Measurements from ENCODE around the gene KLHL1.

DNA sequence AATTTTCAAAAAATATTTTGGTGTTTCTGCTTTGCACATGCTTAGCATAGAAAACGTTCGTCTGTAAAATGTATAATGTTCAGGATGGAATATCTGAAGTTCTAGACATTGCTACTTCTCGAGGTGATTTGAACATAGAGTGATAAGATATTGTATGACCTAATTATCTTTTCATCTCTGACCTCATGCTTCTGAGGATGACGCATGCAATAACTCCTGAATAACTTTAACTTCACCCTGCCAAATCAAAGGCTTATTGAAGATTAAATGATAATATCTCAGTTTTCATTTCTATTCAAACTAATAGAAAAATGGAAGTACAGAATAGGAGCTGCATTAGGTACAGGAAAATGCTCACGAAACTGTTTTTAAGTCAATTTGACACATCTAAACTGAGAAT is 151.4 kb downstream of the KLHL1 start:
- TF ChIP-seq, protein P1, sequence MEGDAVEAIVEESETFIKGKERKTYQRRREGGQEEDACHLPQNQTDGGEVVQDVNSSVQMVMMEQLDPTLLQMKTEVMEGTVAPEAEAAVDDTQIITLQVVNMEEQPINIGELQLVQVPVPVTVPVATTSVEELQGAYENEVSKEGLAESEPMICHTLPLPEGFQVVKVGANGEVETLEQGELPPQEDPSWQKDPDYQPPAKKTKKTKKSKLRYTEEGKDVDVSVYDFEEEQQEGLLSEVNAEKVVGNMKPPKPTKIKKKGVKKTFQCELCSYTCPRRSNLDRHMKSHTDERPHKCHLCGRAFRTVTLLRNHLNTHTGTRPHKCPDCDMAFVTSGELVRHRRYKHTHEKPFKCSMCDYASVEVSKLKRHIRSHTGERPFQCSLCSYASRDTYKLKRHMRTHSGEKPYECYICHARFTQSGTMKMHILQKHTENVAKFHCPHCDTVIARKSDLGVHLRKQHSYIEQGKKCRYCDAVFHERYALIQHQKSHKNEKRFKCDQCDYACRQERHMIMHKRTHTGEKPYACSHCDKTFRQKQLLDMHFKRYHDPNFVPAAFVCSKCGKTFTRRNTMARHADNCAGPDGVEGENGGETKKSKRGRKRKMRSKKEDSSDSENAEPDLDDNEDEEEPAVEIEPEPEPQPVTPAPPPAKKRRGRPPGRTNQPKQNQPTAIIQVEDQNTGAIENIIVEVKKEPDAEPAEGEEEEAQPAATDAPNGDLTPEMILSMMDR (IDR thresholded peaks at IDR 0.05) = no peak
- TF ChIP-seq CHD2 (IDR thresholded peaks at IDR 0.05; ENCODE audit: low read length, partially characterized antibody) (no peak), RAD21 (IDR thresholded peaks at IDR 0.05; ENCODE audit: low read length) (no peak), POLR2AphosphoS5 (IDR thresholded peaks at IDR 0.05; ENCODE audit: low read depth, low read length) (no peak), RXRA (IDR thresholded peaks at IDR 0.05; ENCODE audit: borderline replicate concordance, low read depth) (no peak), ZBTB33 (IDR thresholded peaks at IDR 0.05; ENCODE audit: borderline replicate concordance, low read depth) (no peak), JUND (IDR thresholded peaks at IDR 0.05) (no peak), SMC3 (IDR thresholded peaks at IDR 0.05; ENCODE audit: low read depth, low read length) (no peak), EP300 (IDR thresholded peaks at IDR 0.05; ENCODE audit: borderline replicate concordance in 1 of 2, low read depth in 1 of 2, low read length in 1 of 2) (no peak), TAF1 (IDR thresholded peaks at IDR 0.05; ENCODE audit: borderline replicate concordance, low read depth, low read length) (no peak), TCF12 (IDR thresholded peaks at IDR 0.05) (no peak), NFIC (IDR thresholded peaks at IDR 0.05; ENCODE audit: borderline replicate concordance) (no peak)
- TF ChIP-seq, protein P2, sequence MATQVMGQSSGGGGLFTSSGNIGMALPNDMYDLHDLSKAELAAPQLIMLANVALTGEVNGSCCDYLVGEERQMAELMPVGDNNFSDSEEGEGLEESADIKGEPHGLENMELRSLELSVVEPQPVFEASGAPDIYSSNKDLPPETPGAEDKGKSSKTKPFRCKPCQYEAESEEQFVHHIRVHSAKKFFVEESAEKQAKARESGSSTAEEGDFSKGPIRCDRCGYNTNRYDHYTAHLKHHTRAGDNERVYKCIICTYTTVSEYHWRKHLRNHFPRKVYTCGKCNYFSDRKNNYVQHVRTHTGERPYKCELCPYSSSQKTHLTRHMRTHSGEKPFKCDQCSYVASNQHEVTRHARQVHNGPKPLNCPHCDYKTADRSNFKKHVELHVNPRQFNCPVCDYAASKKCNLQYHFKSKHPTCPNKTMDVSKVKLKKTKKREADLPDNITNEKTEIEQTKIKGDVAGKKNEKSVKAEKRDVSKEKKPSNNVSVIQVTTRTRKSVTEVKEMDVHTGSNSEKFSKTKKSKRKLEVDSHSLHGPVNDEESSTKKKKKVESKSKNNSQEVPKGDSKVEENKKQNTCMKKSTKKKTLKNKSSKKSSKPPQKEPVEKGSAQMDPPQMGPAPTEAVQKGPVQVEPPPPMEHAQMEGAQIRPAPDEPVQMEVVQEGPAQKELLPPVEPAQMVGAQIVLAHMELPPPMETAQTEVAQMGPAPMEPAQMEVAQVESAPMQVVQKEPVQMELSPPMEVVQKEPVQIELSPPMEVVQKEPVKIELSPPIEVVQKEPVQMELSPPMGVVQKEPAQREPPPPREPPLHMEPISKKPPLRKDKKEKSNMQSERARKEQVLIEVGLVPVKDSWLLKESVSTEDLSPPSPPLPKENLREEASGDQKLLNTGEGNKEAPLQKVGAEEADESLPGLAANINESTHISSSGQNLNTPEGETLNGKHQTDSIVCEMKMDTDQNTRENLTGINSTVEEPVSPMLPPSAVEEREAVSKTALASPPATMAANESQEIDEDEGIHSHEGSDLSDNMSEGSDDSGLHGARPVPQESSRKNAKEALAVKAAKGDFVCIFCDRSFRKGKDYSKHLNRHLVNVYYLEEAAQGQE (IDR thresholded peaks at IDR 0.05; ENCODE audit: low read depth, low read length) = no peak
- TF ChIP-seq, protein P3, sequence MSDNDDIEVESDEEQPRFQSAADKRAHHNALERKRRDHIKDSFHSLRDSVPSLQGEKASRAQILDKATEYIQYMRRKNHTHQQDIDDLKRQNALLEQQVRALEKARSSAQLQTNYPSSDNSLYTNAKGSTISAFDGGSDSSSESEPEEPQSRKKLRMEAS (IDR thresholded peaks at IDR 0.05; ENCODE audit: low read depth) = no peak
